Measurements from ENCODE around the gene PHIP.

- TF ChIP-seq POLR2AphosphoS5 (IDR thresholded peaks at IDR 0.05; ENCODE audit: low read depth, low read length) (no peak), CEBPB (IDR thresholded peaks at IDR 0.05; ENCODE audit: low read depth) (no peak), JUND (IDR thresholded peaks at IDR 0.05) (no peak), CTCF (IDR thresholded peaks at IDR 0.05 in 2 of 3, conservative IDR thresholded peaks at IDR 0.05 in 1 of 3; ENCODE audit: borderline replicate concordance in 1 of 3, insufficient read depth in 1 of 3, low read depth in 2 of 3, low read length in 2 of 3) (no peak), POLR2A (IDR thresholded peaks at IDR 0.05; ENCODE audit: borderline replicate concordance, extremely low read depth, insufficient read depth, insufficient read length) (no peak), ZNF274 (IDR thresholded peaks at IDR 0.05; ENCODE audit: low read depth, low read length) (no peak), FOSL1 (IDR thresholded peaks at IDR 0.05; ENCODE audit: low read depth) (no peak), TCF7L2 (IDR thresholded peaks at IDR 0.05; ENCODE audit: borderline replicate concordance, extremely low read depth, insufficient read depth, insufficient read length) (no peak), REST (IDR thresholded peaks at IDR 0.05; ENCODE audit: low read depth) (no peak)
Observed at GRCh38 chr6:79011940-79012339, 66.1 kb downstream of the PHIP start.

All from HCT116 (cell line).